Measurements from ENCODE around the gene GAL3ST2.
"Not testable (repeated sequence)": the region's sequence is repeated elsewhere in the genome, so short reads cannot be mapped to it uniquely, and the experiment has no call there.

Gene GAL3ST2

DNA sequence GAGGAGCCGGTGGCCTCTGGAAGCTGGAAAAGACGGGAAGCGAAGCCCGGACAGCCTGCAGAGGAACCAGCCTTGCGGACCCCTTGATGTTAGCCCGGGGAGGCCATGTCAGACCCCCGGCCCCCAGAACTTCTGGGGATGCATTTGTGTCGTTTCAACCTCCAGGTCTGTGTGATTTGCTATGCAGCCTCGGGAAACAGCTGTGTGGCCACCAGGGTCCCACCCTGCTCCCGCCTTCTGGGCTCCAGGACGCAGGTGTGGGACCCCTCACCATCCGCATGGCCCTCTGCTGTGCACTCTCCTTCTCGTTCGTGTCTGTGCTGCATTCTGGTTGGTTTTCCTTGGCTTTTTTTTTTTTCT, 45.6 kb downstream of the GAL3ST2 start:
- DNase-seq, result no peak

DNA sequence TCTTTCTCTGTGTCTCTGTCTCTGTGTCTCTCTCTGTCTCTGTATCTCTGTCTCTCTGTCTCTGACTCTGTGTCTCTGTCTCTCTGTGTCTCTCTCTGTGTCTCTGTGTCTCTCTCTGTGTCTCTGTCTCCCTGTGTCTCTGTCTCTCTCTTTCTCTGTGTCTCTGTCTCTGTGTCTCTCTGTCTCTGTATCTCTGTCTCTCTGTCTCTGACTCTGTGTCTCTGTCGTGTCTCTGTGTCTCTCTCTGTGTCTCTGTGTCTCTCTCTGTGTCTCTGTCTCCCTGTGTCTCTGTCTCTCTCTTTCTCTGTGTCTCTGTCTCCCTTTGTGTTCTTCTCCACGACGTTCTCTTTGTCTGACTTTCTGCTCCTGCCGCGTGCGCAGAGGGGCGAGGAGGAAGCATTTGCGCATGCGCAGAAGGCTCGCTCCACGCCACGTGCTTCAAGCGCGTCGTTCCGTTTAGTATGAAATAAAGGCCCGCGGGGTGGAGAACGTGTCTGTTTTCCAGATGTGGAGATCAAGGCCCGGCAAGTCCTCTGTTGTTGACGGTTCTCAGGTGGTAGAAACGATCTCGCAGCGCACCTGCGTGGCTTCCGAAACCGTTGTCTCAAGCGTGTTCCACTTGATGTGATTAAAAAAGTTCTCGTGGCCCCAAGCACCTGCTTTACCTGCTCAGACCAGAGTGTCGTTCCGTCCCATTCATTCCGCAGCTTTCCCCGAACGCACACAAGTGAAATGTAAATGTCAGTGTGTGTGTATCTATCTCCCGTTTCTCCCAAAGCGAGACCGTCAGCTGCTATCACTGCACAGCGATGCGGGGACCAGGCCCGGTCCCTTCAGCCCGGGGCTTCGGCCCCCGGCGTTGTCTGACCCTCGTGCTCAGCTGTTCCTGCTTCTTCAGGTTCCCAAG, 47.2 kb downstream of the GAL3ST2 start:
- DNase-seq, result not testable (repeated sequence)

DNA sequence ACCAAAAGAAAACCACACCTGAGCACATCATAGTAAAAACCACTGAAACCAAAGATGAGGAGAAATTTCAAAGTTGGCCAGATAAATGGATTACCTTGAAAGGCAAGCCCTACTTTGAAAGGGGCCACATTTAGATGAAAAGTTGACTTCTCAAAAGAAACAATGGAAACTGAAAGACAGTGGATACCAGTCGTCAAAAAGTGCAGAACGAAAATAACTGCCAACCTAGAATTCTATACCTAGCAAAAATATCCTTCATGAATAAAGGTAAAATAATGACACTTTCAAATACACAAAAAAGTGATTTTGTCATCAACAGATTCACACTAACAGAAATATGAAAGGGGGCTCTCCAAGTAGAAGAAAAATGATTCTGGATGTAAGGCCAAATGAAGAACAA, 50.8 kb downstream of the GAL3ST2 start:
- no peak for DNase-seq

DNA sequence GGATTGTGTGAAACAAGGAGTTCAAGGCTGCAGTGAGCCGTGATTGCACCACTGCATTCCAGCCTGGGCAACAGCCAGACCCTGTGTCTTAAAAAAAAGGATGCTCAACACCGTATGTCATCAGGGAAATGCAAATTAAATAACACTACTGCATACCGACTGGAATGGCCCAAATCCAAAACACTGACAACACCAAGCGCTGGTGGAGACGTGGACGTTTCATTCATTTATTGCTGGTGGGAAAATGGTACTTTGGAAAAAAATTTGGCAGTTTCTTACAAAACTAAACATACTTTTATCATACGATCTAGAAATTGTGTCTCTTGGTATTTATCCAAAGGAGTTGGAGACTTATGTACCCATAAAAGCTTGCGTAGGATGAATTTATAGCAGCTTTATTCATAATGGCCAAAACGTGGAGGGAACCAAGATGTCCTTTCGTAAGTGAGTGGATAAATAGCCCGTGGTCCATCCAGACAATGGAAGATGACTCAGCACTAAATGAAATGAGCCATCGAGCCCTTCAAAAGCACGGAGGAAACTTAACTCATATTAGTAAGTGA, 56.6 kb downstream of the GAL3ST2 start:
- DNase-seq, result no peak

DNA sequence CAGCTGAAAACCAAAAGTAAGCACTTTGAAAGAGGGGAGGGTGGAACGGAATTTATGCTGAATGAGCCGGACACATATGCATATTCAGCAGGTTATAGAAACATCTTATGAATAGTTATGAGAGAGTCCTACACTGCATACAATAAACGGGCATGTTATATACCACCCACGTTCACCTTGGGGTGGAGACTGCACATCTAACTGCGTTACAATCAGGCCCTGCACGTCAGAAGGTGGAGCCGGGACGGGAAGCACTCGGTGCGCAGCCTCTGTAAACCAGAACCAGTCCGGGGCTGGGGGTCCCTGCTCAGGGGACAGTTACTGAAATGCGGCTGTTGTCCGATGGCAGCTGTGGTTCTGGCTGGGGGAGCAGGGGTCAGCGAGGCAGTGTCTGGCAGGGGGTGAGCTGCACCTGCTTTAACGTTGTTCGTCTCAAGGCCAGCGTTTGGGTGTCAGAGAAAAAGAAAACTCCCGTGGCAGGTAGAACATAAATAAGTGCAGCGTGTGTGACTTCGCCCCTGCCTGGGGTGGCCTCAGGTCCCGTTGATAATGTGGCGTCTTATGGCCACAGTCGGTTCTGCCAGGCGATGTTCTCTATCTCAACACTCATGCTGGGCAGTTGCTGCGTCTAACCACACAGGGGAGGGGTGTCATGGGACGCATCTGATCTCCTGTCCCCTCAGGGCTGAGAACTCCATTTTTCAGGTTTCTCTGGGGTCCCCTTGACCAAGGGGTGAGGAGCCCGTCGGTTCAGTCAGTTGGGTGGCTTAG, 57.3 kb downstream of the GAL3ST2 start:
- not testable (repeated sequence) for DNase-seq

DNA sequence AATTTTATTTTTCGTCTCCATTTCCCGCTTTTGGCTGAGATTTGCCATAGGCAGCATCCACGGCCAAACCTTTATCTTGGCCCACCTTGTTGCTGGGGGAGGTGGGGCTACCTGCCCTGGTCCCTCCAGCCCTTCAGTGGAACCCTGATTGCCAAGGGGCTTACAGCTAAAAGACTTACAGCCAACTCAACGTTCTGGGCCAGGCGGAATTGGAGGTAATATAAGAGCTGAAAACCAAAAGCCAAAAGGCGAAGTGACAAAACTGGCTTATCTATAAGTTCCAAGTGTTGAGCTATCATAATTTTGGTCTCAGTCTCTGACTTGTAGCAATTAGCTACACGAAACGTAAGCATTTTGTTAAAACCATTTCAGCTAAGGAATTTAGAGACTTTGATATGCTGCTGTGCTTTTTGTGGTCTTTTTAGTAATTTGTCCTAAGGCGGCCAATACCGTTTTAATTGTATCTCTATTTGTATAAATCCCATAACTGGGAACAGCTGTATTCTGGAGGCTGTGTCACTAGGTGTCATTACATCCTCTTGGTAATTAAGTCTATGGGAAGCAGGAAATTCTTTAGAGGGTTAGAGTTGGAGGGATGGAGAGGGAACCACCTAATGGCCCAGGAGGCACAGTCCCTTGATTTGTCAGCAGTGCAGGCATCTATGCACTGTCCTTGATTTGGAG, 58.0 kb downstream of the GAL3ST2 start:
- no peak for DNase-seq

DNA sequence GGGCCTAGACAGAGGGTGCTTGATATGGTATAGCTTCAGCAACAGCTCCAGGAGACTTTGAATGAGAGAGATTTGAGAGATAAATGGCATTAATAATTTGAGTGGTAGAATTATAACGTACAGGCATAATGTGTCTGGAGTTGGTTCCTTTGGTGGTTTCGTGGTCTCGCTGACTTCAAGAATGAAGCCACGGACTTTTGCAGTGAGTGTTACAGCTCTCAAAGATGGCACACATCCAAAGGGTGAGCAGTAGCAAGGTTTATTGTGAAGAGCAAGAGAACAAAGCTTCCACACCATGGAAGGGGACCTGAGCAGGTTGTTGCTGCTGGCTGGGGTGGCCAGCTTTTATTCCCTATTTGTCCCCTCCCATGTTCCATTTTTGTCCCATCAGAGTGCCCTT, 59.0 kb downstream of the GAL3ST2 start:
- no peak for DNase-seq

DNA sequence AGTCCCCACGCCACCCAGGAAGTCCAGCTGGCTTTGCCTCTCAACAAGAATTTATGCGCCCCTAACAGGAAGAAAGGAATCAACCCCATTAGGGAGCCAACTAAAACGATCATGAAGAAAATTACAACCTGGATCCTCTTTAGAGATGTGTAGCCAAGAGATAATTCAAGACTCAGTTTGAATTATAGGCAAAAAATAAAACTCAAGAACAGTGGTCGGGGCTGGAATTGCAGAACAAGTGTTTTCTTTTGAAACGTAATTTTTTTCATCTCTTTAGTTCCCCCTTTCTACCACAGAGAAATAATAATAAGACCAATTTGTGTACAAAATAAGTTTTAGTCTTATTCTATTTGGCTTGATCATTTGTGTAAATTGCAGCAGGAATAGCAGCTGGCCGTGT, 59.7 kb downstream of the GAL3ST2 start:
- DNase-seq, result no peak

DNA sequence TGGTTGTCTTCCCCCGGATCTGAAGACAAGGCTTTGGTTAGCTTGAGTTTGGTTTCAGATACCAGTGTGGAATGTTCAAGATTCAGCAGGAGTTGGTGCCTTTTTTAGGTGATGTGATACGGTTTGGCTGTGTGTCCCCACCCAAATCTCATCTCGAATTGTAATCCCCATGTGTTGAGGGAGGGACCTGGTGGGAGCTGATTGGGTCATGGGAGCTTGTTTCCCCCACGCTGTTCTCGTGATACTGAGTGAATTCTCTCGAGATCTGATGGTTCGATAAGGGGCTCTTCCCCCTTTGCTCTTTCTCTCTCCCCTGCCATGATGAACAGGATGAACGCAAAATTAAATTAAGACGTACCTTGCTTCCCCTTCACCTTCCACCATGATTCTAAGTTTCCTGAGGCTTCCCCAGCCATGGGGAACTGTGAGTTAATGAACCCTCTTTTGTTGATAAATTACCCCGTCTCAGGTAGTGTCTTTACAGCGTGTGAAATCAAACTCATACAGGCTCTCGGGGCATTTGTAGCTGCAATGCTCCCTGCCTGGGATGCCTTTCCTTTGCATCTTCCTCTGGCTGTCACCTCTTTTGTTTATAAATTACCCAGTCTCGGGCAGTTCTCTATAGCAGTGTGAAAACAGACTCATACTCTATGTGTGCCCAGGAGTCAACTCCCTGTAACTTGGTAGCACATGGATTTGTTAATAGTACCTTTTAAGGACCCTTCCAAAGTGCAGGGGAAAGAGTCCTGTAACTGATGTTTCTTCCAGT, 60.8 kb downstream of the GAL3ST2 start:
- no peak for DNase-seq

DNA sequence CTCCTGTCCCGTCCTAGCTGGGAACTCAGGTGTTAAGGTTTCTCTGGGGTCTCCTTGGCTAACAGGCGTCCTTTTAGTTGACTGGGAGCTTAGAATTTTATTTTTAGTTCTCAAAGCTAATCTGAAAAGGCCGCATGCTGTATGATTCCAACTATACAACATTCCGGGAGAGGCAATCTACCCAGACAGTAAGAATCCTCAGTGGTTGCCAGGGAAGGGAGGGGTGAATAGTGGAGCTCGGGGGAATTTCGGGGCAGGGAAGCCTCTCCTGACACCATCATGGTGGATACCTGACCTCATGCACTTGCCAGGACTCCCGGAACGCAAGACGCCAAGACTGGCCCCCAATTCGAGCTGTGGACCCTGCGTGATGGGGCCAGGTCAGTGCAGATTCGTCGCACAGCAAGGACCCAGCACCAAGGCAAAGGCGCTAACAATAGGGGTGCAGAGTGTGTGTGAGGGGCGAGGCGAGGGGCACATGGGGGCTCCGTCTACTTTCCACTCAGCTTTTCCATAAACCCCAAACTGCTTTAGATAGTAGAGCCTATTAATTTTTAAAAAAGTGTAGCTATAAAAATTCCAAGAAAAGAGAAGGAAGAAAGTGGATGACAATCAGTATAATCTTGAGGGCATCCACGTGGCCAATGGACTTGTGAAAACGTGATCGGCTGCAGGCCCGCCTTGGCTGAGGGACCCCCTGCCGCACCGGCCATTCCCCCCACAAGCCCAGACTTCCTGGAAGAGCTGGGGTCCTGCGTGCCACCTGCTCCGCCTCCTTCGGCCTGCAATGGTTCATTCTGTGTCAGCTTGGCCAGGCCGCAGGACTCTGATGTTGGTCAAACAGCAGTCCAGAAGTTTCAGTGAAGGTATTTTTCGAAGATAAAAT, 64.8 kb downstream of the GAL3ST2 start:
- no peak for DNase-seq

DNA sequence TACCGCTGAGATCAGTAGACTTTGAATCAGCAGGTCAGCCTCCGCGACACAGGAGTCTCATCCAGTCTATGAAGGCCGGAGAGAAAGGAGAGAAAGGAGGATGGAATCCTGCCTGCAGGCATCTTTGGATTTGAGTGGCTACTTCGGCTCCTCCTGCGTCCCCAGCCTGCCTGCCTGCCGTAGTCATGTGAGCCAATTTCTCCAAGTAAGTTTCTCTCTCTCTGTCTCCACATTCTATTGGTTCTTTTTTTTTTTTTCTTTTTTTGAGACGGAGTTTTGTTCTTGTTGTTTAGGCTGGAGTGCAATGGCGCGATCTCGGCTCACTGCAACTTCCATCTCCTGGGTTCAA, 65.4 kb downstream of the GAL3ST2 start:
- DNase-seq, result no peak

DNA sequence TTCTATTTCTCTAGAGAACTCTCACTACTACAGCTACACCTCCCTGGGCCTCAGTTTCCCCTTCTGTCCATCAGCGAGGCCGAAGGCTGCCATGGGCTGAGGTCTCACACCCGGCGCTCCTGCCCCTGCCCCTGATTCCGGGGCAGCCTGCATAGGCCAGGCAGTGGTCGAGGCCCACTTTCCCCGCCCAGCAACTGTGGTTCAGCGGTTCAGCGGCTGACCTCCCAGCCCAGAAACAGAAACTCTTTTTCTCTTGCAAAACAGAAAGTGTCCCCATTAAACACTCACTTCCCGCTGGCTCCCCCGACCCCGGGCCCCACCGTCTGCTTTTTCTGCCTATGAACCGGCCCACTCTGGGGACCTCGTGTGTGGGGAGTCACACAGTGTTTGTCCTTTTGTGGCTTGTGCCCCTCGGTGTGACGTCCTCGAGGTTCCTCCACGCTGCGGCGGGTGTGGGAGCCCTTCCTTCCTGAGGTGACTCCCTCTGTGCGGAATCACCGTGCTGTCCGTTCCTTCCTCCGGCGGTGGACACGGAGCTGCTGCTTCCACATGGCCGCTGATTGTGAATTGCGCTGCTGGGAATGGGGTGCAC, 66.1 kb downstream of the GAL3ST2 start:
- DNase-seq, result no peak

DNA sequence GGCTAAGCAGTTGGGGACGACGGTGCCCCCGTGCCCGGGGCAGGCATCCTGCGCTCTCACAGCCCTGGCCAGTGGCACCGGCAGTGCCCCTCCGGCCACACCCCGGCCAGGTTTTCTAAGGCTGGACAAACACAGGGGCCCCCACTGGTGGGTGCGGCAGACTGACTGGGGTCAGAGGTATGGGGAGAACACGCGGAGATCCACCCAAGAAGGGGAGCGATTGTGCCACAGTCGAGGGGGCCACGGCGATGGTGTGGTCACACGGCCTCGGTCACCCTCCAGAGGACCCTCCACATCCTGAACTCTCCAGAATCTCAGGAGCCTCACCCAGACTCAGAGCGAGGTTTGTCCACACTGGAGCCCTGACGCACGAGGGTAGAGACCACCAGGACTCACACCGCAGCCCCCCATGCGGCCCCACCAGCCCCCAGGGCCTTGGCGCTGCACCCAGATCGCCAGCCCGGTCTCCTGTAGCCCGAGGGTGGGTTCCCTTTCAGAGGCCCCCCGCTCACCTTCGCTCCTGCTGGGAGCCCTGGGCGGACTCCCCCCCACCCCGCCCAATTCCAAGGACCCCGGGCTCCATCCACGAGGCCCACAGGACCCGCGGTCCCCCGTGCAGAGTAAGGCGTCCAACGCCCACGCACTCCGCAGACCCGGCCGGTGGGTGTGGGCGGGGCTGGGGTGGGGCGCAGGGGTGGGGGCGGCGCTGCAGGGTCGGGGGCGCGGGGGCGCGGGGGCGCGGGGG, 66.9 kb downstream of the GAL3ST2 start:
- no peak for DNase-seq

DNA sequence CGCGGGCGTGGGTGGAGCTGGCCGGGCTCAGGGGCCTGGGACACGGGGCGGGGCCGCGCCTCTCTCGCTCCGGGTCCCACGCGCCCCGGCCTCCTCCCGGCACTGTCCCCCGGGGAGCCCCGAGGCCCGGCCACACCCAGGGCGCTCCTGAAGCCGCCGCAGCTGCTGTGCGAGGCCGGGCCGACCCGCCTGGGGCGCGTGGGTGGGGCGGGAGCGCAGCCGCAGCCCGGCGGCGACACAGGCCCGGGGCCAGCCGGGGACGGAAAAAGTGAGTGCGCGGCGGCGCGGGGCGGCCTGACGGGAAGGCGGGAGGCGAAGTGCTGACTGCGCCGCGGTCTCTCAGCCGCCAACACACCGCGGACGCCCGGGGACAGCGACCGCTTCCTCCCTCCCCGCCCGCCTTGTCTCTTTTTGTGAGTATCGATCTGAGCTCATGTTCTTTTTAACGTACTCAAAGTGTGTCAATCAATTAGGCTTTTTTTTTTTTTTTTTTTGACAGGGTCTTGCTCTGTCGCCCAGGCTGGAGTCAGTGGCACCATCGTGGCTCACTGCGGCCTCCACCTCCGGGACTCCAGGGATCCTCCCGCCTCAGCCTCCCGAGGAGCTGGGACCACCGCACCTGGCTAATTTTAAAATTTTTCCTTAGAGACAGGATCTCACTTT, 67.6 kb downstream of the GAL3ST2 start:
- no peak for DNase-seq

DNA sequence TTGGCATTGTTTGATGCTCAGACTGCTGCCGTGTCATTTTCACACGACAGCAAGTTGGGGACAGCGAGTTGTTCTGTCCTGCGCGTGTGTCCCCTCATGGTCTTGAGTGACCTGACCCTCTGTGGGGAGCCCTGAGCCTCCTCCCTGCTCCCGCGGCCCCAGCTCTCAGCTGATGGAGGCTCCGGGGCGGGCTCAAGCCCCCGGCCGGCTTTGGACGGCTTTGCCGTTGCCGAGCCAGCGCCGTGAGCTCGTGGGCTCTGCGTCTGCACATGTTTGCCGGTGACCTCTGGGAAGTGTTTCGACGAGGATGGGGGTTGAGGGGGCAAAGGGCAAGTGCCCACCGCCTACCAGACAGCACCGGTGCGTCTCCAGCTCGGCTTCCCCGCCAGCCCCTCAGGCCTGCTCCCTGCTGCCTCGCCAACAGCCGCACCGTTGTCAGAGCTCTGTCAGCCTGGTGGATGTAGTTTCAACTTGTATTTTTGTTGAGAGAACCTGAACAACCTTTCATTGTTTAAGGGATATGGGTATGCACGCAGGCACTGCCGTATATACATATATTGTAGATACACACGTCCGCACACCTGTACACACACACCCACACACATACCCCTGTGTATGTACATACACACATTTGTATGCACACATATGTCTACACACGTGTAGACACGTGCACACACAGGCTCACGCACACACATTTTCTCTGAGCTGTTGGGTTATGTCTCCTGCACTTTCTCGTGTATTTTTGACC, 68.4 kb downstream of the GAL3ST2 start:
- no peak for DNase-seq

DNA sequence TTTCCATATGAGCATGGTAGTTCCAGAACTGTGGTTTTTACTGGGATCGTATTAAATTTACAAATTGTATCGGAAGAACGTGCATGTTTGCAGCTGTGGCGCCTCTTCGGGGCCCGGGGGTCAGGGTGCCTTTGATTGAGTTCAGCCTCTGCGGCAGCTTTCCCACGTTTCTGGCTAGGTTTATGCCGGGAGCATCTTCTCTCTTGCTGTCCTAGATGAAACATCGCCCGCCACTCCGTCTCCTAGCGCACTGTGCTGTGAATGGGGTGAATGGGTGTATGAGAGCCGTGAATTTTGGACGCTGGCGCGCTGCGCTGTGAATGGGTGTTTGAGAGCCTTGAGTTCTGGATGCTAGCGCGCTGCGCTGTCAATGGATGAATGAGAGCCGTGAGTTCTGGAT, 69.8 kb downstream of the GAL3ST2 start:
- no peak for DNase-seq

DNA sequence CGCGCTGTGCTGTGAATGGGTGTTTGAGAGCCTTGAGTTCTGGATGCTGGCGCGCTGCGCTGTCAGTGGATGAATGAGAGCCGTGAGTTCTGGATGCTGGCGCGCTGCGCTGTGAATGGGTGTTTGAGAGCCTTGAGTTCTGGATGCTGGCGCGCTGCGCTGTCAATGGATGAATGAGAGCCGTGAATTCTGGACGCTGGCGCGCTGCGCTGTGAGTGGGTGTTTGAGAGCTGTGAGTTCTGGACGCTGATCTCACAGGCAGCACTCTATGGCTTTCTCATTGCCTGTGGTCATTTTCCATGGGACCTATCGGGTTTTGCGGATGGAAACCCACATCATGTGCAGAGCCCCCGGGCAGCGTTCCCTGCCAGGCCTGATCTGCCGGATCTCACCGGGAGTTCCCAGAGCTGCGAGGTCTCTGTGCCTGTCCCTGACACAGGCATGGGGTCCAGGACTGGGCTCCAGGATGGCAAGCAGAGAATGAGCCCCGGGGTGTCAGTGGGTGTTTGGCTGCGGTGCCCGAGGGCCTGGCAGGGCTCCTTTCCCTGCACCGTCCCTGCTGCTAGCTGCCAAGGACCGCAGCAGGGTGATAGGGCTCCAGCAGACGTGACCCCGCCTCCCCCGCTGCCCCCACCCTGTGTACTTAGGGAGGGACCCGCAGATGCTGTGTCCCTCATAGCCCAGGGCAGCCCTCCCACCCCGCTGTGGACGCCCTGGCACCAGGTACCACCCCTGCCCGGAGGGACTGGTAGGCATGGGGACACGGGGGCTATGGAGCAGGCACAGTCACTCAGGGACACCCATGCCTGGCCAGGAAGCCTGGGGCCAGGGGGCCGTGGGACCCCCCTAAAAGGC, 72.4 kb downstream of the GAL3ST2 start:
- no peak for DNase-seq
